ENCODE measurements around the gene CPED1. TPM values are rescaled to one million over a fixed set of nuclear protein-coding genes. Genes with fewer than 3 reads are reported as not detected.

The CPED1 gene
- total RNA-seq, 4 donors from 2014 or later = 7.4 to 19.6 (median 11.4) TPM

DNA sequence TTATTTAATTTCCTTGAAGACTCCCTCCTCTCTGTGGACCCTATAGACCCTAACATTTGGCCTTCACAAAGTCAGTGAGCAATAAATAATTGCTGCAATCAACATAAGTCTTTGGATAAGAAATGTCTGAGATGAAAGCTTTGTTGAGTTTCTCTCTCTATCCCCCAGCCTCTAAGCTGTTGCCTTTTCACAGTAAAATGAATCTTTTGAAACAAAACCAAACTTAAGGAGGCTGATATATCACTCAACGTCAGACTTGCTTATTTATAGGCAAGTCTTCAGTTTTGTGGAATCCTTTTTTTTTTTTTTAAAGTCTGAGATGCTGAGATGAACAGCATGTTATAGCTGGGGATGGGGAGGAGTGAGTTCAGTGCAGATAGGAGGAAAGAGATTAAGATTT lies 10.0 kb downstream of the CPED1 start:
- H3K4me1 ChIP-seq = no peaks in the 10 kb centered on the region
- no peak for TF ChIP-seq CTCF (IDR thresholded peaks at IDR 0.05)
- TF ChIP-seq POLR2A (IDR thresholded peaks at IDR 0.05) = no peak
- no peak overlapping the region for H3K27ac ChIP-seq
- no peak overlapping the region for H3K4me3 ChIP-seq (replicated peaks in 1 of 3)
- intact Hi-C loops (cut with DNase I) = no loop called here
- H3K9me3 ChIP-seq = no peaks in the 10 kb centered on the region
- 49 to 58% methylated on average over 1 of the region's 1 CpG for WGBS, 2 donors
- no peaks in the 10 kb centered on the region for H3K27me3 ChIP-seq
- DNase-seq = no peak
- no peaks in the 10 kb centered on the region for H3K36me3 ChIP-seq

- intact Hi-C loops (cut with DNase I) = no loop called here
- Histone ChIP-seq H3K4me3 (replicated peaks in 1 of 3) (no peak overlapping the region), H3K4me1 (no peaks in the 10 kb centered on the region), H3K27me3 (no peaks in the 10 kb centered on the region), H3K27ac (no peak overlapping the region), H3K9me3 (no peaks in the 10 kb centered on the region), H3K36me3 (no peaks in the 10 kb centered on the region)
- no peak for DNase-seq
- no peak for TF ChIP-seq POLR2A (IDR thresholded peaks at IDR 0.05)
- TF ChIP-seq CTCF (IDR thresholded peaks at IDR 0.05) = no peak
- WGBS, 2 donors = 89 to 93% methylated on average over 2 of the region's 2 CpGs
Measured at GRCh38 chr7:120998996-120999565, 10.6 kb downstream of the CPED1 start.

- Histone ChIP-seq H3K27ac (no peak overlapping the region), H3K9me3 (no peaks in the 10 kb centered on the region), H3K4me1 (no peaks in the 10 kb centered on the region), H3K4me3 (replicated peaks in 1 of 3) (no peak overlapping the region), H3K27me3 (no peaks in the 10 kb centered on the region), H3K36me3 (no peaks in the 10 kb centered on the region)
- intact Hi-C loops (cut with DNase I) = no loop called here
- TF ChIP-seq POLR2A (IDR thresholded peaks at IDR 0.05) = no peak
- no peak for TF ChIP-seq CTCF (IDR thresholded peaks at IDR 0.05)
- 79 to 81% methylated on average over 9 of the region's 9 CpGs for WGBS, 2 donors
- no peak for DNase-seq
Measured at GRCh38 chr7:121000081-121000983, 11.8 kb downstream of the CPED1 start.

DNA sequence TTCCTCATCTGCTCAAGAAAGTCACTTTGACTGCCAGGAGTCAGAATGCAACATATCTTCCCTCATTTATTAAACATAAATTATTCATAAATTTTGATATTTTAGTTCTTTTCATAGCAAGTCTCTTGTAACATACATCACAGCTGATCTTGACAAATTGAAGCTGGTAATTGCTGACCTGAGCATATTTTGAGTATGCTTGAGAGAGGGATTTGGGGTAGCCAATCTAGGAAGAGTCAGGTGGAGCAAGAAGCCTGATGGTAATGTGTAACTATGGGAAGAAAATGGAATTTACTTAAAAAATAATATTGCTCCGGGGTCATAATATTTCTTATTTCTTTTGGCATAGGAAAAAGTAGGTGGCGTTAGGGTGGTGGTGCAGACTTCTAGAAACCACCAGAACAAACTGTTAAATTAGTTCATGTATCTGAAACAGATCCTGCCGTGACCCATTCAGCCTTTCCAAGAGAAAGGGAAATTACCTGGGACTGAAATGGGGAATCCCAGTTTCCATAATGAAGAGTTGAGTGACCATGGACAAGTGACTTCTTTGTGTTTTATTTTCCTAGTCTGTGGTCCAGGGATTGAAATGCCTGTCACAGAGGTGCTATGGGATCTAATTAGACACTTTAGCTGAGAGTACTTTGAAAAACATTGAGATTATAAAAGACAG lies 12.9 kb downstream of the CPED1 start:
- Histone ChIP-seq H3K4me3 (replicated peaks in 1 of 3) (no peak overlapping the region), H3K36me3 (no peaks in the 10 kb centered on the region), H3K4me1 (no peaks in the 10 kb centered on the region), H3K27me3 (no peaks in the 10 kb centered on the region), H3K27ac (no peak overlapping the region), H3K9me3 (no peaks in the 10 kb centered on the region)
- no peak for DNase-seq
- intact Hi-C loops (cut with DNase I) = no loop called here
- WGBS, 2 donors = 62 to 76% methylated on average over 3 of the region's 3 CpGs
- TF ChIP-seq POLR2A (IDR thresholded peaks at IDR 0.05) (no peak), CTCF (IDR thresholded peaks at IDR 0.05) (no peak)
